HepG2 (cell line): ENCODE data around the gene COX7A1. TPM values are rescaled to one million over a fixed set of nuclear protein-coding genes. Genes with fewer than 3 reads are reported as not detected.

Experiments
- CBX2 ChIP-seq, 2 experiments: fragments of 200-600 bp in 1 of 2; sonication (generic); formaldehyde crosslinking in 1 of 2; IDR thresholded peaks; 2 replicates each; pipeline versions ENCODE4 v1.7.0 to v1.8.1; 2018 to 2022; ENCODE audit warnings: low read depth in 2 of 2, low read length in 1 of 2, mild to moderate bottlenecking in 1 of 2, missing genetic modification reagents in 1 of 2
- ETV6 ChIP-seq: sonication (generic); formaldehyde crosslinking; conservative IDR thresholded peaks from 2 replicates; pipeline ENCODE4 v1.4.0; 2020; ENCODE audit warnings: missing genetic modification reagents
- NAIF1 ChIP-seq: sonication (generic); formaldehyde crosslinking; IDR thresholded peaks from 2 replicates; pipeline ENCODE4 v1.5.0; 2020; ENCODE audit warnings: mild to moderate bottlenecking, missing genetic modification reagents, borderline replicate concordance
- POLR2G ChIP-seq: fragments of 200-400 bp; formaldehyde crosslinking; IDR thresholded peaks from 2 replicates; pipeline ENCODE4 v1.6.1; 2018; ENCODE audit warnings: mild to moderate bottlenecking, low read depth, low read length, moderate library complexity
- RFX1 ChIP-seq: fragments of 450-650 bp; IDR thresholded peaks from 2 replicates; pipeline ENCODE4 v1.6.1; 2017
- ZBTB1 ChIP-seq: sonication (generic); formaldehyde crosslinking; IDR thresholded peaks from 2 replicates; pipeline ENCODE4 v1.4.0; 2020; ENCODE audit warnings: missing genetic modification reagents, borderline replicate concordance
- ZFP62 ChIP-seq: sonication (generic); formaldehyde crosslinking; IDR thresholded peaks from 2 replicates; pipeline ENCODE4 v1.4.0; 2020; ENCODE audit warnings: missing genetic modification reagents
- ZNF256 ChIP-seq: sonication (generic); formaldehyde crosslinking; conservative IDR thresholded peaks from 2 replicates; pipeline ENCODE4 v1.4.0; 2020; ENCODE audit warnings: missing genetic modification reagents
- ZNF296 ChIP-seq: sonication (generic); formaldehyde crosslinking; conservative IDR thresholded peaks from 2 replicates; pipeline ENCODE4 v1.5.0; 2020; ENCODE audit warnings: mild to moderate bottlenecking, missing genetic modification reagents
- ZNF768 ChIP-seq: sonication (generic); formaldehyde crosslinking; IDR thresholded peaks from 2 replicates; pipeline ENCODE4 v1.4.0; 2020; ENCODE audit warnings: missing genetic modification reagents
- ZSCAN21 ChIP-seq: sonication (generic); formaldehyde crosslinking; IDR thresholded peaks from 2 replicates; pipeline ENCODE4 v1.8.0; 2022; ENCODE audit warnings: mild to moderate bottlenecking, missing genetic modification reagents, moderate library complexity, borderline replicate concordance
- polyA plus RNA-seq, 8 experiments: library from polyadenylated mRNA; depleted of rRNA in 3 of 8; stranded (reverse) in 7 of 8; unstranded in 1 of 8; fragments of >200 nt; fragmentation: Illumina TruSeq in 4 of 8; extraction: Trizol in 4 of 8; gene quantifications; 2 replicates each; pipeline versions ENCODE4 v1.2.1 to v1.2.3, GENCODE V29; 2011 to 2016; ENCODE audit warnings: low read depth in 4 of 8, missing spikeins in 1 of 8, mixed read lengths in 1 of 8; ENCODE audit not compliant: insufficient read depth in 1 of 8
- total RNA-seq, 5 experiments: library from RNA; depleted of rRNA; stranded (reverse); fragments of >200 nt; fragmentation: Illumina TruSeq; extraction: Trizol; gene quantifications; 2 replicates each; pipeline ENCODE4 v1.2.3, GENCODE V29; 2016; ENCODE audit warnings: low read depth in 1 of 5
- TF ChIP-seq, protein P1 (sequence below): sonication (generic); formaldehyde crosslinking; IDR thresholded peaks from 2 replicates; pipeline ENCODE4 v1.4.0; 2020; ENCODE audit warnings: mild to moderate bottlenecking, missing genetic modification reagents
- TF ChIP-seq, protein P2 (sequence below): sonication (generic); formaldehyde crosslinking; IDR thresholded peaks from 2 replicates; pipeline ENCODE4 v1.5.1; 2020; ENCODE audit warnings: missing genetic modification reagents, mild to moderate bottlenecking, borderline replicate concordance
- TF ChIP-seq, protein P3 (sequence below): sonication (generic); formaldehyde crosslinking; IDR thresholded peaks from 2 replicates; pipeline ENCODE4 v1.8.1; 2023; ENCODE audit warnings: mild to moderate bottlenecking, inconsistent platforms, moderate library complexity, missing genetic modification reagents, borderline replicate concordance
- TF ChIP-seq, protein P4 (sequence below): sonication (generic); formaldehyde crosslinking; IDR thresholded peaks from 2 replicates; pipeline ENCODE4 v1.4.0; 2020; ENCODE audit warnings: missing genetic modification reagents
- TF ChIP-seq, protein P5 (sequence below): sonication (generic); formaldehyde crosslinking; IDR thresholded peaks from 2 replicates; pipeline ENCODE4 v1.5.1; 2020; ENCODE audit warnings: mild to moderate bottlenecking, missing genetic modification reagents, moderate library complexity
- TF ChIP-seq, protein P6 (sequence below): IDR thresholded peaks from 2 replicates; pipeline ENCODE4 v1.6.1; 2016; ENCODE audit warnings: missing compliant biosample characterization, missing genetic modification reagents, borderline replicate concordance

The COX7A1 gene
- total and polyA plus RNA-seq, 2 of the 13 experiments (the other 11 are each of a cell fraction or from before 2014, with no cell fraction given): not detected

DNA sequence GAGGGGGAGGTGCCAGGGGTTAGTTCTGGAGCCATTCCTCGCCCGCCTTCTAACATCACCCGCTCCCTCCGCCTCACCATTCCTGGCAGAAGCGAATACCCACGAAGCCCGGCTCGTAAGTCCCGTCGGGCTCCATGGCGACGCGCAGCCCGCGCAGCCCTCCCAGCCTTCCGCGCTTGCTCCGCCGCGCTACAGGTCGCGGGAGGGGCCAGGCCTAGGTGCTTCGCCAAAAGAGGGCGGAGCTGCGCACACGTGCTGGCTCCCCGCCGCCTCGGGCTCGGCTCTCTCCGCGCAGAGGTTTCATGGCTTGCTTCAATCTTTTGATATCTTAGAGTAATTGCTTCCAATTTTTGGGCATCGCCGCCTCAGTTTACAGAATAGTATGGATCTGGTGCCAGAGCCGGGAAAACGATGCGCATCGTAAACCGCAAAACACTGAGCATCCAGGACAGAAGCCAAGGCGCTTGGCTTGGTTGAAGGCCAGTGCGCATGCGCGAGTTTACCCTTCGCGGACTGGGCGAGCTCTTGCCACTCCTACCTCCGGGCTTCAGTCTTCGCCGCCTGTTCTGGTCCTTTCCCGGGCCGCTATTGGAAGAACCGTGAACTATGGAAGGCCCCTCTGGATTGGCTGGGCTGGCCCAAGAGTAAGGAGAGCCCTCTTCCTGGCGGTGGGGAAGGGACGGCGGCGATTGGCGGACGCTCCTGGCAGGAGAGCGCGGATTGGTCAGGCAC, 37.4 kb downstream of the COX7A1 start, which contains the start of gene POLR2I (continued):
- TF ChIP-seq, protein P1, sequence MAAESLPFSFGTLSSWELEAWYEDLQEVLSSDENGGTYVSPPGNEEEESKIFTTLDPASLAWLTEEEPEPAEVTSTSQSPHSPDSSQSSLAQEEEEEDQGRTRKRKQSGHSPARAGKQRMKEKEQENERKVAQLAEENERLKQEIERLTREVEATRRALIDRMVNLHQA (CRISPR knock-in tag): no peak
- TF ChIP-seq RFX1 (peak; percentile 69), ZNF768 (peak; percentile 77; the same call in 1 of the 2 replicates), ZSCAN21 (CRISPR knock-in tag) (0 out of 2 replicates have a peak, but pooled peaks have one; percentile 27), ZBTB1 (no peak), ETV6 (CRISPR knock-in tag) (peak; percentile 89; the same call in 1 of the 2 replicates), NAIF1 (CRISPR knock-in tag) (peak; percentile 87), ZNF256 (CRISPR knock-in tag) (peak; percentile 91; the same call in 1 of the 2 replicates), ZNF296 (CRISPR knock-in tag) (no peak), POLR2G (peak; percentile 88), ZFP62 (no peak), CBX2 (IDR thresholded peaks at IDR 0.05; ENCODE audit: low read depth, low read length) (no peak), CBX2 (CRISPR knock-in tag; IDR thresholded peaks at IDR 0.05; ENCODE audit: low read depth) (no peak)
- TF ChIP-seq, protein P2, sequence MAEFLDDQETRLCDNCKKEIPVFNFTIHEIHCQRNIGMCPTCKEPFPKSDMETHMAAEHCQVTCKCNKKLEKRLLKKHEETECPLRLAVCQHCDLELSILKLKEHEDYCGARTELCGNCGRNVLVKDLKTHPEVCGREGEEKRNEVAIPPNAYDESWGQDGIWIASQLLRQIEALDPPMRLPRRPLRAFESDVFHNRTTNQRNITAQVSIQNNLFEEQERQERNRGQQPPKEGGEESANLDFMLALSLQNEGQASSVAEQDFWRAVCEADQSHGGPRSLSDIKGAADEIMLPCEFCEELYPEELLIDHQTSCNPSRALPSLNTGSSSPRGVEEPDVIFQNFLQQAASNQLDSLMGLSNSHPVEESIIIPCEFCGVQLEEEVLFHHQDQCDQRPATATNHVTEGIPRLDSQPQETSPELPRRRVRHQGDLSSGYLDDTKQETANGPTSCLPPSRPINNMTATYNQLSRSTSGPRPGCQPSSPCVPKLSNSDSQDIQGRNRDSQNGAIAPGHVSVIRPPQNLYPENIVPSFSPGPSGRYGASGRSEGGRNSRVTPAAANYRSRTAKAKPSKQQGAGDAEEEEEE: no peak
- TF ChIP-seq, protein P3, sequence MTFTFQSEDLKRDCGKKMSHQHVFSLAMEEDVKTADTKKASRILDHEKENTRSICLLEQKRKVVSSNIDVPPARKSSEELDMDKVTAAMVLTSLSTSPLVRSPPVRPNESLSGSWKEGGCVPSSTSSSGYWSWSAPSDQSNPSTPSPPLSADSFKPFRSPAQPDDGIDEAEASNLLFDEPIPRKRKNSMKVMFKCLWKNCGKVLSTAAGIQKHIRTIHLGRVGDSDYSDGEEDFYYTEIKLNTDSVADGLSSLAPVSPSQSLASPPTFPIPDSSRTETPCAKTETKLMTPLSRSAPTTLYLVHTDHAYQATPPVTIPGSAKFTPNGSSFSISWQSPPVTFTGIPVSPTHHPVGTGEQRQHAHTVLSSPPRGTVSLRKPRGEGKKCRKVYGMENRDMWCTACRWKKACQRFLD (CRISPR knock-in tag): peak; percentile 95
- TF ChIP-seq, protein P4, sequence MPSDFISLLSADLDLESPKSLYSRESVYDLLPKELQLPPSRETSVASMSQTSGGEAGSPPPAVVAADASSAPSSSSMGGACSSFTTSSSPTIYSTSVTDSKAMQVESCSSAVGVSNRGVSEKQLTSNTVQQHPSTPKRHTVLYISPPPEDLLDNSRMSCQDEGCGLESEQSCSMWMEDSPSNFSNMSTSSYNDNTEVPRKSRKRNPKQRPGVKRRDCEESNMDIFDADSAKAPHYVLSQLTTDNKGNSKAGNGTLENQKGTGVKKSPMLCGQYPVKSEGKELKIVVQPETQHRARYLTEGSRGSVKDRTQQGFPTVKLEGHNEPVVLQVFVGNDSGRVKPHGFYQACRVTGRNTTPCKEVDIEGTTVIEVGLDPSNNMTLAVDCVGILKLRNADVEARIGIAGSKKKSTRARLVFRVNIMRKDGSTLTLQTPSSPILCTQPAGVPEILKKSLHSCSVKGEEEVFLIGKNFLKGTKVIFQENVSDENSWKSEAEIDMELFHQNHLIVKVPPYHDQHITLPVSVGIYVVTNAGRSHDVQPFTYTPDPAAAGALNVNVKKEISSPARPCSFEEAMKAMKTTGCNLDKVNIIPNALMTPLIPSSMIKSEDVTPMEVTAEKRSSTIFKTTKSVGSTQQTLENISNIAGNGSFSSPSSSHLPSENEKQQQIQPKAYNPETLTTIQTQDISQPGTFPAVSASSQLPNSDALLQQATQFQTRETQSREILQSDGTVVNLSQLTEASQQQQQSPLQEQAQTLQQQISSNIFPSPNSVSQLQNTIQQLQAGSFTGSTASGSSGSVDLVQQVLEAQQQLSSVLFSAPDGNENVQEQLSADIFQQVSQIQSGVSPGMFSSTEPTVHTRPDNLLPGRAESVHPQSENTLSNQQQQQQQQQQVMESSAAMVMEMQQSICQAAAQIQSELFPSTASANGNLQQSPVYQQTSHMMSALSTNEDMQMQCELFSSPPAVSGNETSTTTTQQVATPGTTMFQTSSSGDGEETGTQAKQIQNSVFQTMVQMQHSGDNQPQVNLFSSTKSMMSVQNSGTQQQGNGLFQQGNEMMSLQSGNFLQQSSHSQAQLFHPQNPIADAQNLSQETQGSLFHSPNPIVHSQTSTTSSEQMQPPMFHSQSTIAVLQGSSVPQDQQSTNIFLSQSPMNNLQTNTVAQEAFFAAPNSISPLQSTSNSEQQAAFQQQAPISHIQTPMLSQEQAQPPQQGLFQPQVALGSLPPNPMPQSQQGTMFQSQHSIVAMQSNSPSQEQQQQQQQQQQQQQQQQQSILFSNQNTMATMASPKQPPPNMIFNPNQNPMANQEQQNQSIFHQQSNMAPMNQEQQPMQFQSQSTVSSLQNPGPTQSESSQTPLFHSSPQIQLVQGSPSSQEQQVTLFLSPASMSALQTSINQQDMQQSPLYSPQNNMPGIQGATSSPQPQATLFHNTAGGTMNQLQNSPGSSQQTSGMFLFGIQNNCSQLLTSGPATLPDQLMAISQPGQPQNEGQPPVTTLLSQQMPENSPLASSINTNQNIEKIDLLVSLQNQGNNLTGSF: peak; percentile 96
- TF ChIP-seq, protein P5, sequence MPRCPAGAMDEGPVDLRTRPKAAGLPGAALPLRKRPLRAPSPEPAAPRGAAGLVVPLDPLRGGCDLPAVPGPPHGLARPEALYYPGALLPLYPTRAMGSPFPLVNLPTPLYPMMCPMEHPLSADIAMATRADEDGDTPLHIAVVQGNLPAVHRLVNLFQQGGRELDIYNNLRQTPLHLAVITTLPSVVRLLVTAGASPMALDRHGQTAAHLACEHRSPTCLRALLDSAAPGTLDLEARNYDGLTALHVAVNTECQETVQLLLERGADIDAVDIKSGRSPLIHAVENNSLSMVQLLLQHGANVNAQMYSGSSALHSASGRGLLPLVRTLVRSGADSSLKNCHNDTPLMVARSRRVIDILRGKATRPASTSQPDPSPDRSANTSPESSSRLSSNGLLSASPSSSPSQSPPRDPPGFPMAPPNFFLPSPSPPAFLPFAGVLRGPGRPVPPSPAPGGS (CRISPR knock-in tag): peak; percentile 63; the same call in 1 of the 2 replicates
- TF ChIP-seq, protein P6, sequence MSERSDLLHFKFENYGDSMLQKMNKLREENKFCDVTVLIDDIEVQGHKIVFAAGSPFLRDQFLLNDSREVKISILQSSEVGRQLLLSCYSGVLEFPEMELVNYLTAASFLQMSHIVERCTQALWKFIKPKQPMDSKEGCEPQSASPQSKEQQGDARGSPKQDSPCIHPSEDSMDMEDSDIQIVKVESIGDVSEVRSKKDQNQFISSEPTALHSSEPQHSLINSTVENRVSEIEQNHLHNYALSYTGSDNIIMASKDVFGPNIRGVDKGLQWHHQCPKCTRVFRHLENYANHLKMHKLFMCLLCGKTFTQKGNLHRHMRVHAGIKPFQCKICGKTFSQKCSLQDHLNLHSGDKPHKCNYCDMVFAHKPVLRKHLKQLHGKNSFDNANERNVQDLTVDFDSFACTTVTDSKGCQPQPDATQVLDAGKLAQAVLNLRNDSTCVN (CRISPR knock-in tag): peak; percentile 58; the same call in 1 of the 2 replicates
